SU-DHL-6 (cell line): ENCODE measurements around the gene LRRC25.

ENCODE experiments used
- H2AFZ ChIP-seq: fragments of 200-600 bp; sonication (generic); 2 replicates; pipeline ENCODE4 v1.6.1; 2014; ENCODE audit warnings: low read depth, mild to moderate bottlenecking, moderate library complexity, mixed read lengths, antibody characterized with exemption, low read length; ENCODE audit not compliant: severe bottlenecking
- H3F3A ChIP-seq: fragments of 200-600 bp; shearing (Covaris generic); 2 replicates; pipeline ENCODE4 v1.6.0; 2016; ENCODE audit warnings: antibody characterized with exemption, mild to moderate bottlenecking; ENCODE audit not compliant: insufficient read depth
- H3K27ac ChIP-seq: fragments of 200-600 bp; sonication (generic); 2 replicates; pipeline ENCODE4 v1.5.1; 2016; ENCODE audit warnings: low read depth, mild to moderate bottlenecking, low read length, moderate library complexity, mixed read lengths
- H3K27me3 ChIP-seq: fragments of 200-600 bp; sonication (generic), shearing (Covaris generic); 2 replicates; pipeline ENCODE4 v1.6.0; 2014; ENCODE audit warnings: mild to moderate bottlenecking, low read length
- H3K36me3 ChIP-seq: fragments of 200-600 bp; sonication (generic); 2 replicates; pipeline ENCODE4 v1.6.1; 2014; ENCODE audit warnings: mild to moderate bottlenecking, low read length, mixed read lengths
- H3K4me2 ChIP-seq: fragments of 300-600, 200-600 bp; shearing (Covaris generic), sonication (generic); 2 replicates; pipeline ENCODE4 v1.6.0; 2014; ENCODE audit warnings: low read length, low read depth, mild to moderate bottlenecking; ENCODE audit not compliant: poor library complexity, severe bottlenecking
- H3K4me3 ChIP-seq: fragments of 200-600 bp; sonication (generic); 2 replicates; pipeline ENCODE4 v1.5.1; 2014; ENCODE audit warnings: antibody characterized with exemption, low read length, mild to moderate bottlenecking, mixed read lengths; ENCODE audit not compliant: insufficient read depth, poor library complexity, severe bottlenecking
- H3K79me2 ChIP-seq: fragments of 200-600 bp; sonication (generic); 2 replicates; pipeline ENCODE4 v1.6.1; 2014; ENCODE audit warnings: mild to moderate bottlenecking, low read length, moderate library complexity; ENCODE audit not compliant: insufficient read depth
- H3K9ac ChIP-seq: fragments of 200-600 bp; sonication (generic); 2 replicates; pipeline ENCODE4 v1.7.0; 2014; ENCODE audit warnings: mild to moderate bottlenecking, low read length
- H3K9me2 ChIP-seq: fragments of 200-600 bp; sonication (generic); replicated peaks from 2 replicates; pipeline ENCODE4 v1.6.1; 2014; ENCODE audit warnings: low read length; ENCODE audit not compliant: insufficient read depth
- H3K9me3 ChIP-seq: fragments of 200-600 bp; sonication (generic); 2 replicates; pipeline ENCODE4 v1.6.1; 2014; ENCODE audit warnings: low read length, mixed read lengths; ENCODE audit not compliant: insufficient read depth
- H4K20me1 ChIP-seq: fragments of 200-600 bp; sonication (generic); 2 replicates; pipeline ENCODE4 v1.6.1; 2014; ENCODE audit warnings: low read depth, mild to moderate bottlenecking, antibody characterized with exemption, low read length, moderate library complexity, mixed read lengths
- CTCF ChIP-seq: fragments of 200-600 bp; sonication (generic); IDR thresholded peaks from one replicate; pipeline ENCODE4 v1.5.1; 2017; ENCODE audit warnings: antibody characterized with exemption, mild to moderate bottlenecking, low read length, moderate library complexity; ENCODE audit not compliant: insufficient read depth, poor library complexity, severe bottlenecking
- EZH2phosphoT487 ChIP-seq: fragments of 200-600 bp; sonication (generic), shearing (Covaris generic); conservative IDR thresholded peaks from 2 replicates; pipeline ENCODE4 v1.6.1; 2018; ENCODE audit warnings: mild to moderate bottlenecking, antibody characterized with exemption, low read length, moderate library complexity, mixed read lengths

Gene LRRC25

GRCh38 chr19:18416778-18417249 lies 19.4 kb upstream of the LRRC25 start:
- Histone ChIP-seq H2AFZ (no peak overlapping the region), H3K27me3 (no peaks in the 10 kb centered on the region), H3K9me3 (no peaks in the 10 kb centered on the region), H3K36me3 (no peaks in the 10 kb centered on the region), H3K9me2 (no peaks in the 10 kb centered on the region), H3F3A (peaks cover 6% of the 10 kb centered on the region; the same call in 1 of the 2 replicates), H3K79me2 (no peaks in the 10 kb centered on the region), H3K27ac (no peak overlapping the region), H4K20me1 (no peaks in the 10 kb centered on the region), H3K9ac (no peak overlapping the region), H3K4me3 (no peak overlapping the region), H3K4me2 (peak overlapping the region; percentile 31)
- TF ChIP-seq EZH2phosphoT487 (no peak; the same call in 1 of the 2 replicates), CTCF (no peak)

DNA sequence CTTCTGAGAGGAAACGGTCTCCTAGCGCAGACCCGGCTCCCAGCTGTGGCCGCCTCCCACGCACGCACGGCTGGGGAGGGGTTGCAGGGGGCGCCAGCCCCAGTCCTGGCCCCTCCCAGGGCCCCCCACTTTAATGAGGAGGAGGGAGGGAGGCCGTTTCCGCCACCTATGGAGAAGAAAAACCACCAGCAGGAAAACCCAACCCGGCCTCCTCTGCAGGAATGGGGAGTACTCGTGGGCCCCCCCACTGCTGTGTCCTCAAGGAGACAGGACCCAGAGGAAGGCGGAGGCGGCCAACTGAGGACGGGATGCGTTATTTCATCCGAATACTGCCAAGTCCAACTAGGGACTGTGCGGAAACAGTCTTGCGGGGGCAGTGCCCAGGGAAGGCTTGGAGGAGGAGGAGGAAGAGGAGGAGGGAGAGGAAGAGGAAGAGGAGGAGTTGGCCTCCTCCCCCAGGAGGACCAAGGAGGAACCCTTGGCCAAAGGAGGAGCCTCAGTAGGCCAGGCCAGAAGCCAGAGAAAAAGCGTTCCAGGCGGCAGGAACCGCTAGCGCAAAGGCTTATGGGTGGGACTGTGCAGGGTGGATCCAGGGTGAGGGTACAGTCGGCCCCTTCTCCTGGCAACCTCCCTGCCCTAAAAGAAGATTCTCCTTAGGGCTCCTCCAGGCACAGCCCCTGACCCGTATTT lies 17.9 kb upstream of the LRRC25 start:
- Histone ChIP-seq H3K9ac (no peak overlapping the region), H3K27ac (no peak overlapping the region), H3K79me2 (no peaks in the 10 kb centered on the region), H2AFZ (no peak overlapping the region), H4K20me1 (no peaks in the 10 kb centered on the region), H3K27me3 (no peaks in the 10 kb centered on the region), H3K9me2 (no peaks in the 10 kb centered on the region), H3F3A (peaks cover 6% of the 10 kb centered on the region; the same call in 1 of the 2 replicates), H3K36me3 (no peaks in the 10 kb centered on the region), H3K4me3 (no peak overlapping the region), H3K9me3 (no peaks in the 10 kb centered on the region), H3K4me2 (no peak overlapping the region)
- TF ChIP-seq CTCF: no peak

- Histone ChIP-seq H3K4me2 (no peak overlapping the region), H4K20me1 (no peaks in the 10 kb centered on the region), H3K9ac (no peak overlapping the region), H3K27me3 (no peaks in the 10 kb centered on the region), H3K9me3 (no peaks in the 10 kb centered on the region), H2AFZ (no peak overlapping the region), H3F3A (peaks cover 6% of the 10 kb centered on the region; the same call in 1 of the 2 replicates), H3K36me3 (no peaks in the 10 kb centered on the region), H3K9me2 (no peaks in the 10 kb centered on the region), H3K79me2 (no peaks in the 10 kb centered on the region), H3K27ac (no peak overlapping the region), H3K4me3 (no peak overlapping the region)
- no peak for TF ChIP-seq CTCF
- no peak for TF ChIP-seq EZH2phosphoT487
Measured at GRCh38 chr19:18414504-18415177, 17.2 kb upstream of the LRRC25 start.
